PC-3 (cell line): ENCODE measurements around the gene CLSTN3. TPM values are rescaled to one million over a fixed set of nuclear protein-coding genes. Genes with fewer than 3 reads are reported as not detected.
A peak's percentile ranks its signal among the peaks of the same experiment; 100 is the strongest.

Experiments used
- ATAC-seq: fragments of 200-7000 bp; cut with Tn5 transposase; 2 replicates; pipeline ENCODE4 v1.9.1; 2020; ENCODE audit warnings: mild to moderate bottlenecking, moderate library complexity
- BruUV-seq: library from RNA; stranded (reverse); fragments of 400-500 nt; replicated peaks from 2 replicates; lab custom pipeline; 2021; lab: Mats Ljungman, UMichigan
- CTCF ChIA-PET: fragments of 300-600 bp; sonication (Branson Sonifier 250); formaldehyde crosslinking; loops from one replicate; lab custom pipeline; 2022; ENCODE audit warnings: antibody characterized with exemption; lab: Charles Lee
- POLR2A ChIA-PET: fragments of 300-600 bp; sonication (Branson Sonifier 250); formaldehyde crosslinking; loops from one replicate; lab custom pipeline; 2022; ENCODE audit warnings: antibody characterized with exemption; ENCODE audit not compliant: unreplicated experiment; lab: Charles Lee
- DNase-seq: peaks from one replicate; pipeline ENCODE4 v3.0.0-alpha.2; 2015
- H2AFZ ChIP-seq: fragments of 300-600 bp; sonication (generic); 2 replicates; pipeline ENCODE4 v1.6.0; 2016; ENCODE audit warnings: antibody characterized with exemption, low read length
- H3F3A ChIP-seq: fragments of 300-600 bp; sonication (generic); one replicate; pipeline ENCODE4 v1.6.0; 2017; ENCODE audit warnings: antibody characterized with exemption, low read length, control low read depth, mild to moderate bottlenecking; ENCODE audit not compliant: unreplicated experiment
- H3K27ac ChIP-seq: fragments of 300-600 bp; sonication (generic); 2 replicates; pipeline ENCODE4 v1.5.1; 2016; ENCODE audit warnings: mild to moderate bottlenecking, low read length
- H3K27me3 ChIP-seq: fragments of 300-600 bp; sonication (generic); 2 replicates; pipeline ENCODE4 v1.6.1; 2016; ENCODE audit warnings: low read length, mixed read lengths
- H3K36me3 ChIP-seq: fragments of 300-600 bp; sonication (generic); 2 replicates; pipeline ENCODE4 v1.6.1; 2016; ENCODE audit warnings: low read depth, mixed run types, low read length, mixed read lengths
- H3K4me1 ChIP-seq: fragments of 300-600 bp; sonication (generic); 2 replicates; pipeline ENCODE4 v1.5.1; 2016; ENCODE audit warnings: low read length; ENCODE audit not compliant: insufficient read depth
- H3K4me2 ChIP-seq: fragments of 300-600 bp; sonication (generic); 2 replicates; pipeline ENCODE4 v1.6.0; 2016; ENCODE audit warnings: low read length
- H3K4me3 ChIP-seq: fragments of 300-600 bp; sonication (generic); 2 replicates; pipeline ENCODE4 v1.5.1; 2016; ENCODE audit warnings: mild to moderate bottlenecking, low read length, mixed read lengths
- H3K79me2 ChIP-seq: fragments of 300-600 bp; sonication (generic); 2 replicates; pipeline ENCODE4 v1.6.1; 2017; ENCODE audit warnings: low read length, mixed read lengths
- H3K9ac ChIP-seq: fragments of 300-600 bp; sonication (generic); 2 replicates; pipeline ENCODE4 v1.6.0; 2016; ENCODE audit warnings: mild to moderate bottlenecking, low read length
- H3K9me2 ChIP-seq: fragments of 300-600 bp; sonication (generic); replicated peaks from 2 replicates; pipeline ENCODE4 v1.6.1; 2016; ENCODE audit warnings: mixed run types, low read length, mixed read lengths
- H3K9me3 ChIP-seq: fragments of 300-600 bp; sonication (generic); 2 replicates; pipeline ENCODE4 v1.6.1; 2016; ENCODE audit warnings: low read length, mixed read lengths
- H4K20me1 ChIP-seq: fragments of 300-600 bp; sonication (generic); 2 replicates; pipeline ENCODE4 v1.6.1; 2016; ENCODE audit warnings: low read length, mixed read lengths
- CTCF ChIP-seq: fragments of 300-600 bp; sonication (generic); conservative IDR thresholded peaks from 2 replicates; pipeline ENCODE4 v1.5.1; 2017; ENCODE audit warnings: antibody characterized with exemption, low read depth, mild to moderate bottlenecking, low read length
- EZH2 ChIP-seq: fragments of 300-600 bp; sonication (generic); IDR thresholded peaks from one replicate; pipeline ENCODE4 v1.6.1; 2017; ENCODE audit warnings: antibody characterized with exemption, mild to moderate bottlenecking, low read length; ENCODE audit not compliant: unreplicated experiment
- EZH2phosphoT487 ChIP-seq: fragments of 300-600 bp; sonication (generic); IDR thresholded peaks from 2 replicates; pipeline ENCODE4 v1.6.1; 2018; ENCODE audit warnings: mild to moderate bottlenecking, antibody characterized with exemption, low read length, borderline replicate concordance
- intact Hi-C: fragments of 100-400 bp; cut with micrococcal nuclease; formaldehyde crosslinking; loops from 2 replicates; pipeline ENCODE4 v1.9.0; 2023
- total RNA-seq: library from RNA; depleted of rRNA; stranded (reverse); fragments of >200 nt; gene quantifications from 2 replicates; pipeline ENCODE4 v1.2.3, GENCODE V29; 2014

Gene CLSTN3
- total RNA-seq, 1 experiment from 2014 or later: 10.9 TPM

GRCh38 chr12:7101694-7102131 lies 28.5 kb upstream of the CLSTN3 start:
- no TSS peak for BruUV-seq
- DNase-seq: no peak
- TF ChIP-seq CTCF (no peak), EZH2phosphoT487 (no peak), EZH2 (no peak)
- no peak overlapping the region for H3K9ac ChIP-seq
- peak; percentile 37; the same call in 1 of the 2 replicates for ATAC-seq
- H3K27ac ChIP-seq: no peak overlapping the region
- intact Hi-C loops: no loop called here
- ChIA-PET CTCF (no interaction called here), POLR2A (no interaction called here)
- H3F3A ChIP-seq: no peaks in the 10 kb centered on the region
- no peaks in the 10 kb centered on the region for H3K9me3 ChIP-seq
- H3K36me3 ChIP-seq: peaks cover 5% of the 10 kb centered on the region; the same call in 1 of the 2 replicates
- no peaks in the 10 kb centered on the region for H3K27me3 ChIP-seq
- H3K79me2 ChIP-seq: 0 out of 2 replicates have a peak, but pooled peaks cover 4% of the 10 kb centered on the region
- no peak overlapping the region for H2AFZ ChIP-seq
- H3K4me3 ChIP-seq: no peak overlapping the region
- H3K4me1 ChIP-seq: no peaks in the 10 kb centered on the region
- no peaks in the 10 kb centered on the region for H3K9me2 ChIP-seq
- no peaks in the 10 kb centered on the region for H4K20me1 ChIP-seq
- no peak overlapping the region for H3K4me2 ChIP-seq

DNA sequence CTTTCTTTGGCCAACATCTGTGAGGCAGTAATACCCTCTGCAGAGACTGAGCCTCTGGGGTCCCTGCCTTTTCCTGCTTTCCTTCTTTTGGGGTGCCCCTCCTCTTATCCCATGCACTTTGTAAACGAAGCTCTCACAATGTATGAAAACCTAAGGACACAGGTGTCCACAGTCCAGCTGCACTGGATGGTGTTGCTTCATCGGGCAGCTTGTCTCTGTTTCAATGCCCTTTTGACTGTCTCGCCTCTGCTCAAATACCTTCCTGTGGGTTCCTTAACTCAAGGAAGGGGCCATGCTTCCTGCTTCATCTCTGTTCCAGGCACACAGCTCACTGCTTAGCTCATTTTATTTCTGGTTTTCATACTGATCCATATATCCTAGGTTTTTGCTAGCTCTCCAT lies 27.6 kb upstream of the CLSTN3 start:
- Histone ChIP-seq H3K36me3 (peaks cover 5% of the 10 kb centered on the region; the same call in 1 of the 2 replicates), H2AFZ (no peak overlapping the region), H3K4me3 (no peak overlapping the region), H3K79me2 (0 out of 2 replicates have a peak, but pooled peaks cover 5% of the 10 kb centered on the region), H3K27ac (no peak overlapping the region), H3K27me3 (no peaks in the 10 kb centered on the region), H3F3A (no peaks in the 10 kb centered on the region), H3K4me1 (no peaks in the 10 kb centered on the region), H4K20me1 (no peaks in the 10 kb centered on the region), H3K9me2 (no peaks in the 10 kb centered on the region), H3K9ac (no peak overlapping the region), H3K9me3 (no peaks in the 10 kb centered on the region), H3K4me2 (no peak overlapping the region)
- no TSS peak for BruUV-seq
- ChIA-PET CTCF (no interaction called here), POLR2A (no interaction called here)
- ATAC-seq (no peak), DNase-seq (no peak)
- TF ChIP-seq CTCF: no peak
- no peak for TF ChIP-seq EZH2
- intact Hi-C loops: no loop called here

DNA sequence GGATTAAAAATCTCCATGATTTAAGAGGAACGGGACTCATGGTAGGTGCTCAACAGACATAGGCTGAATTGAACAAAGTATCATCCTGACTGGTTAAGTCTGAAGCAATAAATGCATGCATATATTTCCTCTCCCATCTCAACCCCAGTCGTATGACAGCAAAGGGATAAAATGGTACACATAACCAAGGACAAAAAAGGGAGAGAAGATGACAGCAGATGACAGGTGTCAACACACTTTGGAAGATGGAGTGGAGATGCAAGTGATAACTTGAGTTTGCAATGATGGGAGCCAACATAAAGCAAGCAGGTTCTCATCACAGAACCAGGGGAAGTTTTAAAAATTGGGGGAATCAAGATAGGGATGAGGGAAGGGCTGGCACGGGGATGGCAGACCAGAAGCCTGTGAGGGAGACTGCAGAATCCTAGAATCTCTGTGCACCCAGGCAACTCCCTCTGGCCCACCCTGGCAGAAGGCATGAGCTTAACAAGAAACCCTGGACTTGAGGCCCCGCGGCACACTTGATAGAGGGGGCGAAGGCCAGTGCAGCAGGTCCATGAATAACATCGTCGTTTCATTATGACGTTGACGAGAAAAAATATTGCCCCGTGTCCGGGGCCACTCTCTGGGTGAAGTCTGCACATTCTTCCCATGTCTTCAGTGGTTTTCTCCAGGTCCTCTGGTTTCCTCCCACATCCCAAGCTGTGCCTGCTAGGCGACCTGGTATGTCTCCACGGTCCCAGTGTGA lies 26.2 kb upstream of the CLSTN3 start:
- Histone ChIP-seq H3K4me1 (no peaks in the 10 kb centered on the region; the same call in 1 of the 2 replicates), H3K9ac (no peak overlapping the region), H3K27ac (no peak overlapping the region), H3K79me2 (peaks cover 15% of the 10 kb centered on the region; the same call in 1 of the 2 replicates), H3K4me2 (no peak overlapping the region), H4K20me1 (no peaks in the 10 kb centered on the region), H3K27me3 (no peaks in the 10 kb centered on the region), H3K4me3 (no peak overlapping the region), H3K9me2 (no peaks in the 10 kb centered on the region), H3K36me3 (peaks cover 5% of the 10 kb centered on the region; the same call in 1 of the 2 replicates), H2AFZ (no peak overlapping the region), H3F3A (no peaks in the 10 kb centered on the region), H3K9me3 (no peaks in the 10 kb centered on the region)
- DNase-seq (no peak), ATAC-seq (no peak)
- no TSS peak for BruUV-seq
- TF ChIP-seq CTCF (no peak), EZH2 (no peak), EZH2phosphoT487 (no peak)
- ChIA-PET POLR2A (no interaction called here), CTCF (no interaction called here)
- intact Hi-C loops: no loop called here
